ENCODE results near the gene TVP23A.

Gene TVP23A

GRCh38 chr16:10828851-10829366 is 10.3 kb upstream of the TVP23A start:
- H3K9me3 Mint-ChIP-seq = no peaks in the 10 kb centered on the region
- no peak overlapping the region for H3K27ac Mint-ChIP-seq
- TF ChIP-seq, protein P1, sequence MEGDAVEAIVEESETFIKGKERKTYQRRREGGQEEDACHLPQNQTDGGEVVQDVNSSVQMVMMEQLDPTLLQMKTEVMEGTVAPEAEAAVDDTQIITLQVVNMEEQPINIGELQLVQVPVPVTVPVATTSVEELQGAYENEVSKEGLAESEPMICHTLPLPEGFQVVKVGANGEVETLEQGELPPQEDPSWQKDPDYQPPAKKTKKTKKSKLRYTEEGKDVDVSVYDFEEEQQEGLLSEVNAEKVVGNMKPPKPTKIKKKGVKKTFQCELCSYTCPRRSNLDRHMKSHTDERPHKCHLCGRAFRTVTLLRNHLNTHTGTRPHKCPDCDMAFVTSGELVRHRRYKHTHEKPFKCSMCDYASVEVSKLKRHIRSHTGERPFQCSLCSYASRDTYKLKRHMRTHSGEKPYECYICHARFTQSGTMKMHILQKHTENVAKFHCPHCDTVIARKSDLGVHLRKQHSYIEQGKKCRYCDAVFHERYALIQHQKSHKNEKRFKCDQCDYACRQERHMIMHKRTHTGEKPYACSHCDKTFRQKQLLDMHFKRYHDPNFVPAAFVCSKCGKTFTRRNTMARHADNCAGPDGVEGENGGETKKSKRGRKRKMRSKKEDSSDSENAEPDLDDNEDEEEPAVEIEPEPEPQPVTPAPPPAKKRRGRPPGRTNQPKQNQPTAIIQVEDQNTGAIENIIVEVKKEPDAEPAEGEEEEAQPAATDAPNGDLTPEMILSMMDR (IDR thresholded peaks at IDR 0.05) = no peak
- H3K27me3 Mint-ChIP-seq (ENCODE audit: low read depth, poor library complexity) = peaks cover 9% of the 10 kb centered on the region
- H3K36me3 Mint-ChIP-seq (ENCODE audit: low read depth) = no peaks in the 10 kb centered on the region
- H3K4me3 Mint-ChIP-seq = no peak overlapping the region
- DNase-seq = no peak
- H3K4me1 Mint-ChIP-seq = peaks cover 20% of the 10 kb centered on the region

GRCh38 chr16:10827691-10828341 is 9.2 kb upstream of the TVP23A start:
- peaks cover 20% of the 10 kb centered on the region for H3K4me1 Mint-ChIP-seq
- H3K27me3 Mint-ChIP-seq (ENCODE audit: low read depth, poor library complexity) = peaks cover 9% of the 10 kb centered on the region
- no peaks in the 10 kb centered on the region for H3K36me3 Mint-ChIP-seq (ENCODE audit: low read depth)
- TF ChIP-seq, protein P1 (IDR thresholded peaks at IDR 0.05) = no peak
- DNase-seq = no peak
- no peaks in the 10 kb centered on the region for H3K9me3 Mint-ChIP-seq
- H3K4me3 Mint-ChIP-seq = no peak overlapping the region
- no peak overlapping the region for H3K27ac Mint-ChIP-seq

DNA sequence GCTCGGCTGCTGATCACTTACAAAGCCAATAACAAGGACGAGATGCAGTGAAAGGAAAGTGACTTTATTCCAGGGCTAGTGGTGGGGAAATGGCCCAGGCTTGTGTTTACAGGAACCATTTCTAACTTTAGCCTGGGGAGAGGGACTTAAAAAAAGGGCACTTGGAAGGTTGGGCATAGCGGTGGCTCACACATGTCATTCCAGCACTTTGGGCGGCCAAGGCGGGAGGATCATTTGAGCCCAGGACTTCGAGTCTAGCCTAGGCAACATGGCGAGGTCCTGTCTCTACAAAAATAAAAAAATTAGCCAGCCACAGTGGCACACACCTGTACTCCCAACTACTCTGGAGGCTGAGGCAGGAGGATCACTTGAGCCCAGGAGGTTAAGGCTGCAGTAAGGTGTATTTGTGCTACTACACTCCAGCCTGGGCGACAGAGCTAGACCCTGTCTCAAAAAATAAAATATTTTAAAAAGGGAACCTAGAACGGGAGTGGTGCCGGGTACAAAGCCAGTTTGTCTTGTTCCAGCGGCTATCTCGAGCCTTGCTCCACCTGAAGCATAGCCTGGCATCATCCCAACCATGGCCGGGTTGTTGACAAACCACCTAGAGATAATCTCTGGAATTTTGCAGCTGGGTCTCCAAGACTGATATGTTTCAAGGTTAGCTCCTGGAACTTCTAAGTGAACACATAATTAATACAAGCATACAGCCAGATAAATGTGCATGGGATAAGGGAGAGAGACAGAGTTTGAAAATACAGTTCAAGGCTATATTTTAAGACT is 5.7 kb upstream of the TVP23A start:
- peak overlapping the region; percentile 36 for H3K27ac Mint-ChIP-seq
- H3K36me3 Mint-ChIP-seq (ENCODE audit: low read depth) = no peaks in the 10 kb centered on the region
- H3K27me3 Mint-ChIP-seq (ENCODE audit: low read depth, poor library complexity) = peaks cover 6% of the 10 kb centered on the region
- DNase-seq = no peak
- no peak overlapping the region for H3K4me3 Mint-ChIP-seq
- TF ChIP-seq, protein P1 (IDR thresholded peaks at IDR 0.05) = no peak
- peaks cover 21% of the 10 kb centered on the region for H3K4me1 Mint-ChIP-seq
- no peaks in the 10 kb centered on the region for H3K9me3 Mint-ChIP-seq

GRCh38 chr16:10822702-10823101 is 4.1 kb upstream of the TVP23A start:
- no peak overlapping the region for H3K4me3 Mint-ChIP-seq
- TF ChIP-seq, protein P1 (IDR thresholded peaks at IDR 0.05) = no peak
- no peaks in the 10 kb centered on the region for H3K36me3 Mint-ChIP-seq (ENCODE audit: low read depth)
- no peak for DNase-seq
- no peaks in the 10 kb centered on the region for H3K9me3 Mint-ChIP-seq
- no peak overlapping the region for H3K27ac Mint-ChIP-seq
- peaks cover 10% of the 10 kb centered on the region for H3K4me1 Mint-ChIP-seq
- H3K27me3 Mint-ChIP-seq (ENCODE audit: low read depth, poor library complexity) = peaks cover 13% of the 10 kb centered on the region

DNA sequence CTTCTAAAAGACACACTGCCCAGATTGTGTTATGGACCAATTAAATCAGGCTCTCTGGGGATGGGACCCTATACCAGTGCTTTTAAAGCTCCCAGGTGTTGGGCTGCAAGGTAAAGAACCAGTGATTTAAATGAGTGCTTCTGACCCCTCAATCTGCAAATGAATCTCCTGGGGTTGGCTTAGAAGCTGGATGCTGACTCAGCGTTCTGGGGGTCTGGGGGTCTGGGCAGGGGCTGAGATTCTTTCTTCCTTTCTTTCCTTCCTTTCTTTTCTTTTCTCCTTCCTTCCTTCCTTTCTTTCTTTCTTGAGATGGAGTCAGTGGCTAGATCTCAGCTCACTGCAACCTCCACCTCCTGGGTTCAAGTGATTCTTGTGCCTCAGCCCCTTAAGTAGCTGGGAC is 2.0 kb upstream of the TVP23A start:
- Mint-ChIP-seq H3K4me3 (no peak overlapping the region), H3K4me1 (peaks cover 13% of the 10 kb centered on the region), H3K9me3 (no peaks in the 10 kb centered on the region), H3K27me3 (ENCODE audit: low read depth, poor library complexity) (peaks cover 22% of the 10 kb centered on the region), H3K36me3 (ENCODE audit: low read depth) (no peaks in the 10 kb centered on the region), H3K27ac (no peak overlapping the region)
- no peak for DNase-seq
- TF ChIP-seq, protein P1 (IDR thresholded peaks at IDR 0.05) = no peak

All from nephron progenitor cell (in vitro differentiated cells).